ENCODE data around the gene GALNT10.

Gene GALNT10

GRCh38 chr5:154396128-154396527 is 205.6 kb downstream of the GALNT10 start:
- H3K27me3 ChIP-seq (ENCODE audit: insufficient read depth, low read depth, severe bottlenecking): no peaks in the 10 kb centered on the region
- no peak for TF ChIP-seq CTCF (IDR thresholded peaks at IDR 0.05; ENCODE audit: low read depth, low read length)
- no peak for DNase-seq
- H3K9me3 ChIP-seq (ENCODE audit: severe bottlenecking): no peaks in the 10 kb centered on the region
- no peak overlapping the region for H3K4me3 ChIP-seq (ENCODE audit: low read depth, low read length)
- no peaks in the 10 kb centered on the region for H3K36me3 ChIP-seq
- H3K27ac ChIP-seq: no peak overlapping the region

DNA sequence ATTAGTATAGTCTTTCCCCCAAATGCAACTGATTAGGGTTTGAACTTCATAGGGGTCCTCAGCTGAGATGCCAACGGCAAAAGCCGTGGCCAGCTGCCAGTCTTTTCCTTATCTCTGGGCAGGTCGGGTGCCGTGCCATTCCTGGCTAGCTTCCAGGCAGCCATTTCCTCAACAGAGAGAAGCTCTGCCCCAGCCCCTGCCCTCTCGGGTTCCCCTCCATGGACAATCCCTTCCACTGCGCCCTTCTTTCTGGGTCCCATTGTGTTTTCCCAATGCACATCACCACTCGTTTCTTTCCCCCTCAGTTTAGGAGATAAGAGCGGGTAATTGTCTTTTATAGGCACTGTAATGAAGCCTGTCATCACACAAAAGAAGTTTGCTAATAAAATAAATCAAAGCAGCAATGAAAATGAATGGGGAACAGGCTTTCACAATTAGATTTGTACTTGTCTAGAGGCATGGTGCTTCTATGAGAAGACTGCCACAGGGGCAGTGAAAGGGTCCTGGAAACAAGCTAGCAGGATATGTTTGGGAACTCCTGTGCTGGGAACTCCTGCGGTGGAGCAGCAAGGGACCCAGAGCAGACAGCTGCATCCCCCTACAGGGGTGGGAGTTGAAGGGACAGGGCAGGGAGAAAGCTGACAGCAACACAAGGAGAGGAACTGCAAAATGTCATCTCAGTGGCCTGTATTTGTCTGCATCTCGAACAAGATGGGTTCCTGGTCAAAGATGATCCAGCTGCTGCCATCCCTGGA is 207.3 kb downstream of the GALNT10 start:
- DNase-seq: no peak
- H3K27me3 ChIP-seq (ENCODE audit: insufficient read depth, low read depth, severe bottlenecking): no peaks in the 10 kb centered on the region
- no peaks in the 10 kb centered on the region for H3K36me3 ChIP-seq
- no peak overlapping the region for H3K4me3 ChIP-seq (ENCODE audit: low read depth, low read length)
- no peak for TF ChIP-seq CTCF (IDR thresholded peaks at IDR 0.05; ENCODE audit: low read depth, low read length)
- no peaks in the 10 kb centered on the region for H3K9me3 ChIP-seq (ENCODE audit: severe bottlenecking)
- H3K27ac ChIP-seq: no peak overlapping the region

- Histone ChIP-seq H3K36me3 (no peaks in the 10 kb centered on the region), H3K27me3 (ENCODE audit: insufficient read depth, low read depth, severe bottlenecking) (no peaks in the 10 kb centered on the region), H3K9me3 (ENCODE audit: severe bottlenecking) (no peaks in the 10 kb centered on the region), H3K4me3 (ENCODE audit: low read depth, low read length) (no peak overlapping the region), H3K27ac (no peak overlapping the region)
- TF ChIP-seq CTCF (IDR thresholded peaks at IDR 0.05; ENCODE audit: low read depth, low read length): no peak
- no peak for DNase-seq
These were observed 210.1 kb downstream of the GALNT10 start for GRCh38 chr5:154400678-154401077.

DNA sequence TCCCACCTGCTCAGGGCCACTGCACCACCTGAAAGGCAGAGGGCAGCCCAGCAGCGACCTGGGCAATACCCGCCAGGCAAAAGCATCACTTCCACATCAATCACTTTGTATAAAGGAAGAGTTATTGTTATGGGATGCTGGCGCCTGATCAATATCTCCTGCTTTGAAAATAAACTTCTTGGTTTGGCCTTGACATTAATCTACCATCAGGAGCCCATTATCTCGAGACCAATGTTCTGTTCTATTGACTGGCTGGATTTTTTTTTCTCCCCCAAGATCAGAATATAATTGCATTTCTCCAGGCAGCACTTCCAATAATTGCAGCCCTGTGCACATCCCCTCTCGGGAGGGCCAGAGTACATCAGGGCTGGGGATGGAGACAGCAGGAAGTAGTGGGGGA is 210.8 kb downstream of the GALNT10 start:
- no peaks in the 10 kb centered on the region for H3K27me3 ChIP-seq (ENCODE audit: insufficient read depth, low read depth, severe bottlenecking)

GRCh38 chr5:154401931-154402330 is 211.4 kb downstream of the GALNT10 start:
- H3K9me3 ChIP-seq (ENCODE audit: severe bottlenecking): no peaks in the 10 kb centered on the region
- H3K36me3 ChIP-seq: no peaks in the 10 kb centered on the region
- no peak for DNase-seq
- H3K27me3 ChIP-seq (ENCODE audit: insufficient read depth, low read depth, severe bottlenecking): no peaks in the 10 kb centered on the region
- no peak for TF ChIP-seq CTCF (IDR thresholded peaks at IDR 0.05; ENCODE audit: low read depth, low read length)
- H3K4me3 ChIP-seq (ENCODE audit: low read depth, low read length): no peak overlapping the region
- H3K27ac ChIP-seq: no peak overlapping the region

More for the DNA sequence above, 210.8 kb downstream of the GALNT10 start:
- Histone ChIP-seq H3K9me3 (ENCODE audit: severe bottlenecking) (no peaks in the 10 kb centered on the region), H3K27ac (no peak overlapping the region), H3K4me3 (ENCODE audit: low read depth, low read length) (no peak overlapping the region), H3K36me3 (no peaks in the 10 kb centered on the region)
- DNase-seq: no peak
- no peak for TF ChIP-seq CTCF (IDR thresholded peaks at IDR 0.05; ENCODE audit: low read depth, low read length)

DNA sequence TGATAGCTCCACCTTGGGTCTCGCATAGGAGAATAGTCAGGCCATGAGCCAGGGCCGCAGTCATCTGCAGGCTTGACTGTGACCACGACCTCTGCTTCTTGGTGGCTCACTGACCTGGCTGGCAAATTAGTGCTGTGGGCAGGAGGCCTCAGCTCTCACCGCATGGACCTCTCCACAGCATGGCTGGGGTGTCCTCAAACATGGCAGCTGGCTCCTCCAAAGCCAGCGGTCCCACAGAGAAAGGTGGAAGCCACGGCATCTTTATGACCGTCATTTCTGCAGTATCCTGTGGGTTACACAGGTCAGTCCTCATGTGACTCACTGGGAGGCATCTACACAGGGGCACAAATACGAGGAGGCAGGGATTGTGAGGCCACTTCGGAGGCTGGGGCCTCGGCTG is 212.1 kb downstream of the GALNT10 start:
- Histone ChIP-seq H3K4me3 (ENCODE audit: low read depth, low read length) (no peak overlapping the region), H3K27ac (no peak overlapping the region), H3K27me3 (ENCODE audit: insufficient read depth, low read depth, severe bottlenecking) (no peaks in the 10 kb centered on the region), H3K9me3 (ENCODE audit: severe bottlenecking) (no peaks in the 10 kb centered on the region), H3K36me3 (no peaks in the 10 kb centered on the region)
- DNase-seq: no peak
- no peak for TF ChIP-seq CTCF (IDR thresholded peaks at IDR 0.05; ENCODE audit: low read depth, low read length)

Data from WERI-Rb-1 (cell line).